ENCODE data around the gene SENP2.

DNA sequence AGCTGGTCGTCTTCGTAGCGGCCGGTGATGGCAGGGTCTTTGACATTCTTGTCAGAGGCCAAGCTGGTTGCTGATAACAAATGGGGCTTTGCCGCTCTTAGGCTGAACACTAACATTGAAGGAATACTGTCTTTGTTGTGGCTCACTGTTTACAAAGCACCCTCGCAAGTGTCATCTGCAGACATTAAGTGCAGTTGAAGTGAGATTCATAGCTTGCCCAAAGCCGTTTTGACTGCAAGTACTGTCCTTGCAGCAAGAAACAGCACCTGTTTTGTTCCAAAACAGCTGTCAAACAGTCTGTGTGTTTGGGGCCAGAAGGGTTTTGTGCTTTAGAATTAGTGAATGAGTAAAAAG lies 568 bp downstream of the SENP2 start:
- TF ChIP-seq TEAD4 (IDR thresholded peaks at IDR 0.05) (no peak), REST (IDR thresholded peaks at IDR 0.05; ENCODE audit: low read depth) (no peak), MAX (IDR thresholded peaks at IDR 0.05) (no peak), CREB1 (IDR thresholded peaks at IDR 0.05; ENCODE audit: low read depth) (no peak), TAF1 (IDR thresholded peaks at IDR 0.05; ENCODE audit: low read depth) (no peak), CEBPB (IDR thresholded peaks at IDR 0.05) (no peak), EP300 (IDR thresholded peaks at IDR 0.05; ENCODE audit: borderline replicate concordance) (no peak), RAD21 (IDR thresholded peaks at IDR 0.05; ENCODE audit: low read depth) (no peak), FOXM1 (IDR thresholded peaks at IDR 0.05; ENCODE audit: borderline replicate concordance, low read depth) (no peak), TCF12 (IDR thresholded peaks at IDR 0.05; ENCODE audit: low read depth) (no peak)

Measured in Ishikawa (cell line).